HT1080 (cell line): ENCODE results near the gene LRRC49. TPM values are rescaled to one million over a fixed set of nuclear protein-coding genes. Genes with fewer than 3 reads are reported as not detected.

Experiments
- DNase-seq: peaks from one replicate; pipeline ENCODE4 v3.0.0-alpha.2; 2015; ENCODE audit warnings: low read depth
- total RNA-seq: library from RNA; depleted of rRNA; stranded (reverse); fragments of >200 nt; shearing (Covaris generic); gene quantifications from 2 replicates; pipeline ENCODE4 v1.2.3, GENCODE V29; 2014

Gene LRRC49
- total RNA-seq, 1 experiment from 2014 or later: 6.7 TPM

- no peak for DNase-seq
Observed at GRCh38 chr15:71049706-71050422, 157.2 kb downstream of the LRRC49 start.

- DNase-seq: no peak
Observed at GRCh38 chr15:71050461-71050860, 157.8 kb downstream of the LRRC49 start.

- no peak for DNase-seq
Observed at GRCh38 chr15:71051539-71051938, 158.9 kb downstream of the LRRC49 start.

- DNase-seq: peak; percentile 31
Observed at GRCh38 chr15:71052356-71052755, 159.7 kb downstream of the LRRC49 start.

- no peak for DNase-seq
Observed at GRCh38 chr15:71054286-71054952, 161.8 kb downstream of the LRRC49 start.

- DNase-seq: peak; percentile 40
Observed at GRCh38 chr15:71055461-71055860, 162.8 kb downstream of the LRRC49 start.

- no peak for DNase-seq
Observed at GRCh38 chr15:71056111-71056510, 163.5 kb downstream of the LRRC49 start.

- DNase-seq: no peak
Observed at GRCh38 chr15:71057143-71057542, 164.5 kb downstream of the LRRC49 start.

GRCh38 chr15:71057581-71057980 is 165.0 kb downstream of the LRRC49 start:
- DNase-seq: no peak

- peak; percentile 12 for DNase-seq
Observed at GRCh38 chr15:71060983-71061382, 168.4 kb downstream of the LRRC49 start.

GRCh38 chr15:71066983-71067382 is 174.4 kb downstream of the LRRC49 start:
- DNase-seq: no peak

GRCh38 chr15:71069693-71070092 is 177.1 kb downstream of the LRRC49 start:
- no peak for DNase-seq

GRCh38 chr15:71071529-71071928 is 178.9 kb downstream of the LRRC49 start:
- no peak for DNase-seq

- DNase-seq: no peak
Observed at GRCh38 chr15:71072423-71072822, 179.8 kb downstream of the LRRC49 start.

GRCh38 chr15:71078506-71079207 is 186.0 kb downstream of the LRRC49 start:
- DNase-seq: no peak

GRCh38 chr15:71079208-71080044 is 186.8 kb downstream of the LRRC49 start:
- peak; percentile 57 for DNase-seq

GRCh38 chr15:71080166-71080565 is 187.5 kb downstream of the LRRC49 start:
- DNase-seq: no peak

GRCh38 chr15:71080705-71081104 is 188.1 kb downstream of the LRRC49 start:
- DNase-seq: peak; percentile 30

- DNase-seq: no peak
Observed at GRCh38 chr15:71082803-71083202, 190.2 kb downstream of the LRRC49 start.

GRCh38 chr15:71083349-71083748 is 190.7 kb downstream of the LRRC49 start:
- no peak for DNase-seq

GRCh38 chr15:71084264-71084663 is 191.6 kb downstream of the LRRC49 start:
- DNase-seq: no peak
